Measurements from ENCODE around the gene ALCAM.
"Not testable (repeated sequence)": the region's sequence is repeated elsewhere in the genome, so short reads cannot be mapped to it uniquely, and the experiment has no call there.

Gene ALCAM

DNA sequence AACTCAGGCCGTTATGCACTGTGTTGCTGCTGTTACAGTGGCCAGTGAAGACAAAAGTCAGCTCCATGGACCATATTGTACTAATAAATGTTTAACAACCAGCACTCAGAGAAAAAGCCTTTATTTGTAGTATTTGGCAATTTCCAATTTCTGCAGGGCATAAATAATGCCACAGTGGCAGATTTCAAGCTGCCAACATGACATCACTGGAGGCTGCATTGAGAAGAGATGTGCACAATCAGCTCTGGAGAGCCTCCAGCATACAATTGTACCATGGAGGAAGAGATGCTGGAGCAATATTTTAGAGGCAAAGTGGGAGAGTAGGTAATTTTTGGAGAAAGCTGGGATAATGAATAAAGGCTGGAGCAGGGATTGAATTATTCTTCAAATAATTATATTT is 9.7 kb upstream of the ALCAM start:
- no peak for DNase-seq

GRCh38 chr3:105359098-105359762 is 7.5 kb upstream of the ALCAM start:
- DNase-seq, result no peak

DNA sequence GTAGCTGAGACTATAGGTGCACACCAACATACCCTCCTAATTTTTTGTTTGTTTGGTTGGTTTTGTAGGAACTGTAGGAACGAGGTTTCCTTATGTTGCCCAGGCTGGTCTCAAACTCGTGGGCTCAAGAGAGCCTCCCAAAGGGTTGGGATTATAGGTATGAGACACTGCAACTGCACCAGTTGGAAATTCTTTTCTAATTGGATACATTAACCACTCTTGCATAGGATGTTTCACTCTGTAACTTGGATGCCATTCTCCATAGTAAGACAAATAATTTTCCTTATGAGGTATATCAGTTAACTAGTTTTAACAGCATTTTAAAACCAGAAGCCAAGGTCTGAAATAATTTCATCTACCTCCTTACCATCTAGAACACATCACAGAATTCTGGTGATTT is 6.7 kb upstream of the ALCAM start:
- DNase-seq, result no peak

DNA sequence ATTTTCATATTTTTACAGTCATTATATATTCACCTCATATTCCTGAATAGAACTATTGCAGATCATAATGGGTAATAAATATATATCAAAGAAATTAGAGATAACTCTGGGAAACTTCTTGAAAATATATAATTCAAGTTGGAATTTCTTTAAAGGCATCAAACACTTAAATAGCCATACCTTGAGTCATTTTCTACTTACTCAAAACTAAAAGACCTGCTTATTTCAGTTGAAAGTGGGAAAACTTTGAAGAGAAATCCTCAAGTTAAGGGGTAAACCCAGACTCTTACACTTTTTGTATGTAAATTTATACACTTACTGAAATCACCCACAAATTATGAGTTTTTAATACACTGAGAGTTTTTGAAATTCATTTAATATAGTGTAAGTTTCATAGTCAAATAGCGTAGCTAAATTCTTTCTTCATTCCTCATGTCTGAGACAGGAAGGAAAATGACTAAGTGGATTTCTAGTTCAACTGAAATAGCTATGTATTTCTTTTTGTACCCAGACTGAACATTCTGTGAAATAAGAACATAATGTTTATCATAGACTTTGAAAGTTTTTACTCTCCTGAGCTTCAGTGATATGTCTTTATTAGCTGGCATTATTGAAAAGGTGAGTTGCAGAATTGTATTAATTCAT is 4.6 kb upstream of the ALCAM start:
- no peak for DNase-seq

DNA sequence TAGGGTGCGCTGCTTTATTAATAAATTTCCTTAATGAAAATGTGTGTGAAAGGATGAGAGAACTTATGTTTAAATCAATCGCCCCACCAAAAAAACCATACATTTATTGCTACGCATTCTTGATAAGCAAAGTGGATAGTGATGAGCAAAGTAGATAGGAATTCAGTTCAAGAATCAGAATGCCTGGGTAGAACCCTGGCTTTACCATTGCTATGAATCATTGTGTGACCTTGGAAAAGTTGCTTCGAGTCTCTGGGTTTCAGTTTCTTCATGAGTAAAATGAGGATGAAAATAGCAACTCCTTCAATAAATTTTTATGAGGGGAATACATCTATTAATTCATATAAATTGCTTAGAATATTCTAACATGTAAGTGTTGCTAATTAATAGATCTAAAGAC is 2.6 kb upstream of the ALCAM start:
- DNase-seq, result no peak

- no peak for DNase-seq
Observed at GRCh38 chr3:105365081-105365390, 1.7 kb upstream of the ALCAM start.

- DNase-seq, result peak; percentile 39
Observed at GRCh38 chr3:105365391-105366325, 1.1 kb upstream of the ALCAM start.

DNA sequence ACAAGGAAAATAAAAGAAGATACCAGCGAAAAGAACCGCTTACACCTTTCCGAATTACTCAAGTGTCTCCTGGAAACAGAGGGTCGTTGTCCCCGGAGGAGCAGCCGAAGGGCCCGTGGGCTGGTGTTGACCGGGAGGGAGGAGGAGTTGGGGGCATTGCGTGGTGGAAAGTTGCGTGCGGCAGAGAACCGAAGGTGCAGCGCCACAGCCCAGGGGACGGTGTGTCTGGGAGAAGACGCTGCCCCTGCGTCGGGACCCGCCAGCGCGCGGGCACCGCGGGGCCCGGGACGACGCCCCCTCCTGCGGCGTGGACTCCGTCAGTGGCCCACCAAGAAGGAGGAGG is 325 bp downstream of the ALCAM start:
- DNase-seq, result no peak

DNA sequence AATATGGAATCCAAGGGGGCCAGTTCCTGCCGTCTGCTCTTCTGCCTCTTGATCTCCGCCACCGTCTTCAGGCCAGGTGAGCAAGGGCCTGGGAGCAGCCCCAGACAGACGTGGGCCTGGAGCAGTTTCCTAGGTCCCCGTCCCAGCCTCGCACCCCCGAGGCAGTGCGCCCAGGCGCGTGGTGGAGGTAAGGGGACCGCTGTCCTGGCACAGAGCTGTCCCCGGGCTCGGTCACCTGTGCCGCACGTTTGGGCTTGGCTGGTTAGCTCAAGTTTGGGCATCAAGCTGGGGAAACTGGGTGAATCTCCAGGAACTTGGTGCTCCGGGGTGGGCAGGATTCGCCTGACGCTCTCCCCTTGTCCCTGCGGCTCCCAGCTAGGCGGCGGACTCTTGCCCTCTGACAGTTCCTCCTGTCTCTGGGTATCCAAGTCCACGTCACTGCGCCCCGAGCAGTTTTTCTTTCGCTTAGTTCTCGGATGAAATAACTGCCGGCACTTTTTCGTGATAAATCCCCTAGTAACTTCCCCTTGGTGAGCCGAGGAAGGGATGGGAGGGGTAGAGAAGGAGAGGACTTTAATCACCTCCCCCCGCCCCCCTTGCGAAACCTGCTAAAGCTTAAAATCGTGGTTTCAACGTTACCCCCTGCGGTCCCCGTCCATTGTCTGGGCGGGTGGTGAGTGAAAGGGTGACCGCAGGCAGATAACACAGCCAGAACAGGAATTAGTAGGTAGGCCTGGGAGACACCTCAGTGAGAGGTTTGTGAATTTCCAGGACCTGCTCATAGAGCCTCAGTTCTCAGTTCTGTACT is 901 bp downstream of the ALCAM start:
- no peak for DNase-seq

DNA sequence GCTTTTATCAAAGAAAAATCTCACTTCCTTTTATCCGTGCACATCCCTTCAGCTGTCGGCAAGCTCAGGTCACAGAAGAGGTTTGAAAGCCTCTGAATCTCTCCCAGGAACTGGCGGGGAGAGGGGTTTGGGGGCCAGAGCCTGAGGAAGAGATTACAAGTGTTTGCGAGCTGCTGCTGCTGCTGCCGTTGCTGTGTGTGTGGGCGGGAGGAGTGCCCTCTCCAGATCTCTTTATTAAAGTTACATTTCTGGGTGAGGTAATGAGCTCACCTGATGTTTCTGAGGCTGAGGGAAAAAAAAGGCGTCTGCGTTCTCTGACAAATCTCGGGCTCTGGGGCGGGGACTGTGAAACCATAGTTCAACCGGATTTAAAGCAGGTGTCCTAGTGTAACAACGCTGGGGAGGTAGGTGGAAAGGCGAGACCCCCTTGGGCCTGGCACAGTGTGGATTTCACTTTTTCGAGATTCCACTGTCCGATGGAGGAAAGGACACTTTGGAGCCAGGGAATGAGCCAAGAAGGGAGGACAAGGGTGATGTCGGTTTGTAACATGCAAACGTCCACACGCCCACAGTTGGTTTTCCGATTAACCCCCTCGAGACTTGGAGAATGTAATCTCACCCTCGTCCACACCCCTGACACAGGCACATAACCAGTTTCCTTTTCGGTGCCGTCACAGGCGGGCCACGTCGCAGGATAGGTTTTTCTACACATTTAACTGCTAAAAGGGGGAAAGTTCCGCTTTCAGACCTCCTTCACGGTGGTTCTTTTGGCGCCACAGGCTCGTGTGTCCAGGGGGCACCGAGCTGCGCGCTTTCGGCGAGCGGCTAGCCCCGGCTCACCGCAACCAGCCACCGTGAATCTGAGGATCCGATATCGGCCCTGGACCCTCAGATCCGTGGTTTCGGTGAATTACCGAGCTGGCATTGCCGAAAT is 2.1 kb downstream of the ALCAM start:
- DNase-seq, result no peak

- peak; percentile 27 for DNase-seq
Observed at GRCh38 chr3:105369500-105370371, 3.0 kb downstream of the ALCAM start.

- DNase-seq, result no peak
Observed at GRCh38 chr3:105373383-105373782, 6.7 kb downstream of the ALCAM start.

GRCh38 chr3:105375750-105376511 is 9.2 kb downstream of the ALCAM start:
- DNase-seq, result no peak

DNA sequence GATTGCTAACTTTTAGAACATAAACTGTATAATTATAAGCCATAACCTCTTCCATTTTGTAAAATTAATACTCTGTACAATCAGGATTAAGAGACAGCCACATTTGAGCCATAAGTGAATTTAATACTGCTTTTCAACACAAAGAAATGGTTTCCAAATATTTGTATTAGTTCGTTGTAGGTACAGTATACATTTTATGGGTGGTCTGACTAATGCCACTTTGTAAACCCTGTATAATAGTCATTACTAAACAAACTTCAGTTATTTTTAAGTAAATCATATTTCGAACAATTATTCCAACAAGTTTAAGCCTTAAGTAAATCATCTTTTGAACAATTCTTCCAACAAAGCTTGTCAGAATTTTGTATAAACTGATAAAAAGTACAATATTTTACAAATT is 11.0 kb downstream of the ALCAM start:
- no peak for DNase-seq

GRCh38 chr3:105385179-105385578 is 18.5 kb downstream of the ALCAM start:
- DNase-seq, result no peak

DNA sequence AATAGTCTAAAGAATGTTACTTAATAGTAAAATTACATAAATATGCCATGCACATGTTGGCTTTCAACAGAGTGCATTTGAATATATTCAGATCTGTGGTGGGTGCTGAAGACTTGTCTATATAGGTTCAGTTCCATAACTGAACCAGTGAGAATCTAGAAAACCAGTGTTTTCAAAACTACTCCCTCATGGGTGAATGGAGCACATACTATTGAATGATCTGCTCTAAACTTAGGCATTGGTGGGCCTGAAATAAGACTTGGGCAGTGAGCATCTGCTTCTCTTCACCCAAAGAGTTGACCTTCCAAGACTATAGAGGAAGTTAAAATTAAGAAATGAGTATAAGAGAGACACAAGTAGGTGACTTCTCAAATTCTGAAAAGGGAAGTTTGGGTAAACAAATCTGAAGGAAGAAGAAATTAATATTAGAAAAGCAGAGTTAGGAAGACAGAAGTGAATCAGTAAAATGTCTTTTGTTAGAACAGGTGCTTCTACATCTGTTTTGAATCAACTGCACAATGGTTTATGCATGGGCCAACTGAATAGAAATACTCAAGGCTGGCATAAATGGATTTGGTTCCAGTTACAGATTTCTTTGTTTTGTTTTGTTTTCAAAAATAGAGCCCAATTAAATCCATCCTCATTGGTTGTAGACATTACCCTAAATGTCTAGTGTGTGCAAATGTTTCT is 19.3 kb downstream of the ALCAM start:
- no peak for DNase-seq

DNA sequence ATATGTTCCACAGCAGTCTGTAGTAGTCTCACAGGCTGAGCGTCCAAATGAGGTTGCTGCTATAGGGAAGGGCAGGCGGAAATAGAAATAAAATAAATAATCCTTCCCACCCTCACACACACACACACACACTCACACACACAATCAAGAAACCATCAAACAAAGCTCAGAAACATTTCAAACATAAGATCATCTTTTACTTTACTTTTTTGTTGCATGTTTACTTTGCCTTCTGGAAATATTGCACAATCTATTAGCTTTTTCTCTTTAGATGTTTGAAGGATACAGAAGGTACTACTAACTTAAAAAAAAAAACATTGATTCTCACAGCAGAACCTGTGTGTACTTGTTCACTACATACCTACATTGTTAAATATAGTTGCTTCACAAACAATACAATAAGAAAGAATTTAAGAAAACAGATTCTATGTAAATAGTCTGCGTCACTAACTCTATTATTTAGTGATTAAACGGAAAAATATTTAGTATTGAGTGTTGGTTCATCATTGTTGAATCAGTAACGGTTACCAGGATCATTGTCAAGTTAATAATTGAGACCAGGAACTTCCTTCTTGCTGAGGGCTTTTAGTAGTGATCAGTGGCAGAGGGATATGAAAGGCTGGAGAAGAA is 20.5 kb downstream of the ALCAM start:
- no peak for DNase-seq

- DNase-seq, result no peak
Observed at GRCh38 chr3:105388176-105388575, 21.5 kb downstream of the ALCAM start.

DNA sequence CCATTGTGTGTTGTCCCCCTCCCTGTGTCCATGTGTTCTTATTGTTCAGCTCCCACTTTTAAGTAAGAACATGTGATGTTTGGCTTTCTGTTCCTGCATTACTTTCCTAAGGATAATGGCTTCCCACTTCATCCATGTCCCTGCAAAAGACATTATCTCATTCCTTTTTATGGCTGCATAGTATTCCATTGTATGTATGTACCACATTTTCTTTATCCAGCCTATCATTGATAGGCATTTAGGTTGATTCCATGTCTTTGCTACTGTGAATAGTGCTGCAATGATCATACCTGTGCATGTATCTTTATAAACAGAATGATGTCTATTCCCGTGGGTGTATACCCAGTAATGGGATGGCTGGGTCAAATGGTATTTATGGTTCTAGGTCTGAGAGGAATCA is 23.1 kb downstream of the ALCAM start:
- DNase-seq, result not testable (repeated sequence)
